Amygdala (tissue), 56 donors: Measurements from ENCODE around the gene PCYOX1L.

ENCODE experiments used
- DNase-seq, 56 donors: peaks; one replicate each; lab custom pipeline; 2025; lab: John Stamatoyannopoulos, UW

Gene PCYOX1L

DNA sequence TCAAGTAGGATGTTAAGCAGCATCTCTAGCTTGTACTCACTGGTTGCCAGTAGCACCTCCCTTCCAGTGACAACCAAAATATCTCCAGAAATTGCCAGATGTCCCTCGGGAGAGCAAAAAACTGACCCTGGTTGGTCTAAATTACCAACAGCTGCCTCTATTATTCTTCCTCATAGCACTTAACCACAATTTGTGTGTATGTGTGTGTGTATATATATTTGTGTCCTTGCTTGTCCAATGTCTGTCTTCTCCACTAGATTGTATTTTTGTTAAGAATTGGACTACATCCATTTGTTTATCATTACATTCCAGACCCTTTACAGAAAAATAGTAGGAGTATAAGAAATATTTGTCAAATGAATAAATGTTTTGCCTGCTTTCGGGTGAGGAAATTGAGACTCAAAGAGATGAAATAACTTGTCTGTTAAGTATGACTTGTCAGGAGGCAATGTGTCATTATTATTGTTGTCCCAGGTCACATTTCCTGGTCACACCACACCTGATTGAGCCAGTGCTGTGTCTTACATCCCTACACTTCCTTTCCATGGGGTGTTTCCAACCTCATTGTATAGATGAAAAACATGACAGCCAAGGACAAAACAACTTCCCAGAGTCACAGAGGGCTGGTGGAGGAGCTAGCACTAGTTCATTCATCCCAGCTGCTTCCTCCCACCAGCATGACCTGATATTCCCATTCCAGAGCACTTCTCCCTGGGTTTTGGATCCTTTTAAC is 24.0 kb upstream of the PCYOX1L start:
- no peak for DNase-seq

DNA sequence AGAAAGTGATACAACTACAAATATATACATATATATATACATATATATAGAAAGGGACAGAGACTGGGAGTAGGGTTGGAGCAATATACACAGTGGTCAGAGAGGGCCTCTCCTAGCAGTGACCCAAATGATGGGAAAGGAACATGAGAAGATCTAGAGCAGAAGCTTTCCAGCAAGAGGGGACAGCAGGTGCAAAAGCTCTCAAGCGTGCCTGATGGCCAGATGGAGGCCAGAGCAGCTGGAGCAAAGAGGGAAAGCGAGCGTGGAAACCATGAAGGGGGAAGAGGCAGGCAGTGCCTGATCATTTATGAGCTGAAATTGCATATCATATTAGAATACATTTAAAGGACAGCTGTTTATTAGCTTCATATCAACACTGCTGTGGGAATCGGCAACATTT is 20.1 kb upstream of the PCYOX1L start:
- DNase-seq = no peak

DNA sequence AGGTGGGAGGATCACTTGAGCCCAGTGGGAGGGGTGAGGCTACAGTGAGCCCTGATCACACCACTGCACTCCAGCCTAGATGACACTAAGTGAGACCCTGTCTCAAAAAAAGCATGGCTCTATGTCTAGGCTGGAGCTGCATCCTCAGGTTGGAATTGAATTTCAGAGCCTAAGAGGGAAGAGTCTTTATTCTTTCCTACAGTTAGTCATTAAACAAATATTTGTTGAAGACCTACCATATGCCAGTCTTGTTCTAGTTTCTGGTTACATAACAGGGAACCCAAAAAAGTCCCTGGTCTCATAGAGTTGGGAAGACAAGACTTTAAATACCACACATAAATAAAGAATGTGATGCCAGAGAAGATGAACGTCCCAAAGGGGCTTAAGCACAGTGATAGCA is 19.5 kb upstream of the PCYOX1L start:
- no peak for DNase-seq

DNA sequence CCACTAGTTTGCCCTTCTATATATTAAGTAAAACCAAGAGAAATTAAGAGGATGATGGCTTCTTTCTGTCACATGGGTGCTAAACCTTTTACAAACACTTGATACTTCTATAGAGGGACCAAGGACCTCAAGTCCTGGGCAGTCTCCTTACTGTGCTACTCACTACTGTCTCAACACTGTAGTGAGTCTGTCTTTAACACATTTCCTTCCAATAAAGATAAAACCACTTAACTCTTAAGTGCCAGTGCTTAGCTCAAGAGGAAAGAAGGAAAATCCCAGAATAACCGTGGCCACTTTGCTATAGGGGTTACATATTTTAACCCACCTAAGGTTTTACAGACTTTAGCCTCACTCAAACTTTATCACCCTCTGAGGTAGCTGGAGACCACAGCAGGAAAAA is 16.9 kb upstream of the PCYOX1L start:
- no peak for DNase-seq

DNA sequence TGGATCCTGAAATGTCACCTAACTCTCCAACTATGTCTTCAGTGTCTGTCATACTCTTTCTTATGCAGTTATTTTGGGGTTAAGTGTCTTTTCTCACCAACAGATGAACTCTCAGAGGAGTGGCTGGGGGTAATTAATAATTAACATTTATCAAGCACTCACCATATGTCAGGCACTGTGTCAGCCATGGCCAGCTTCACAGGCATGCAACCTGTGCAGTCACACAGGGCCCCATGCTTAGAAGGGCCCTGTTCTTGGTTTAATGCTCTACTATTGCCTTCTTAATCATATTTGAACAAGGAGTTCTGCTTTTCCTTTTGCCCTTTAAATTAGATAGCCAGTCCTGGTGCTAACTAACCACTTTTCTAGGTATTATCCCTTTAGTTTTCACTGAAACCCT is 16.0 kb upstream of the PCYOX1L start:
- no peak for DNase-seq

DNA sequence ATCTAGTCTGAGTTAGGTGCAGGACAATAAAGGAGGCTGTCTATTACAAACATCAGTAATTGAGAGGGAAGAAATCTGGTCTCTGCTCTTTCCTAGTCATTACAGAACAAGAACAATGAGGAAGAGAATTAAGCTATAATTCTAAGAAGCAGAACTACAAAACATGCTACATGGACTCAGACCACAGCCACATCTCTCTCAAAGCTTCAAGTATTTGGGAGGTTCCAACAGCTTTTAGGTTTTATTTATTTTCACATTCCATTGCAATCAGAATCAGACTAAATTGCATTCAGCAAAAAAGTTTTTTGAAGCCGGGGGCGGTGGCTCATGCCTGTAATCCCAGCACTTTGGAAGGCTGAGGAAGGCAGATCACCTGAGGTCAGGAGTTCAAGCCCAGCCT is 13.7 kb upstream of the PCYOX1L start:
- no peak for DNase-seq

DNA sequence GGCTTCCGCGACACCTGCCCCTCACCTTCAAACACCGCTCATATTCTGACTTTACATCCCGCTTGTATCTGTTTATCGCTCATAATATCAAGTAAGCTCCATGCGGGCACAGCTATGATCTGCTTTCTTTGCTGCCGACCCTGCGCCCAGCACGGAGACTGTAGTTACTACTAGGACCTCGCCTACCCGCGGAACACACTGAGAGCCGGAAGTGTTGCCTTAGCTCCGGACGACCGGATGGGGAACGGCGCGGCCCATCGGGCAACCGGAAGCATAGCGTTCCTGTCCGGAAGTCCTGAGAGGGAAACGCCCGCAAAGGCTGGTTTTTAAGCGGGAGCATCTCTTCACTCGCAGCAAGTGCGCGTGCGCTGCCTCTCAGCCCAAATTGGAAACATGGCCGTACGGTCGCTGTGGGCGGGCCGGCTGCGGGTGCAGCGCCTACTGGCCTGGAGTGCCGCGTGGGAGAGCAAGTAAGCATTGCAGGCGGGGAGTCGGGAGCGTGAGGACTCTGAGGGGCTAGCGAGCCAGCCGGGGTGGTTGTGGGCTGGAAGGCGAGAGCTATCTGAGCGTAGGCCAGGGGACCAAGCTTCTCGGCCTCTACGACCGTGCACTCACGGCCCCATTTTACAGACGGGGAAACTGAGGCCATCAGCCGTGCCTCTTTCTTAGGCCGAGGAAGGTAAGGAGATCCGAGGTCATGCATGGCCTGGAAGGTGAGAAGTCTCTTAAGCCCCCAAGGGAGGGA is 12.5 kb upstream of the PCYOX1L start, which contains the start of gene GRPEL2:
Gene GRPEL2 (plus strand): TSS at position 353 of the 745 bp plus-strand sequence. CDS start 41 bp downstream, at position 394.
- DNase-seq = peak; percentile 50 to 98 (median 92)

DNA sequence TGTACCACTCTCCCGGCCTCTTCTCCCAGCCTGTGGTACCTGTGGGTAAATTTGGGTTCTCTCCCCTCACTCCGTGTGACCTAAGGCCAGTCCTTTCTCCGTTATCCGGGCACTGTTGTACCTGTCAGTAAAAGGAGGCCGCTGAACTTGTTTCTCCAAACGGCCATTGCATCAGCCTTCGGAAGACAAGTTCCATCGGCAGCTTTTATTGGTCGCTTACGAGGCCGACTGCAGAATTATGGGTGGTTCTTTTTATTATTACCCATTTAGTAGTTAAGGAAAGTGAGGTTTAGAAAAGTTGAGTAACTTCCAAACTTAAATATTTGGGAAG is 12.0 kb upstream of the PCYOX1L start:
- DNase-seq = no peak

DNA sequence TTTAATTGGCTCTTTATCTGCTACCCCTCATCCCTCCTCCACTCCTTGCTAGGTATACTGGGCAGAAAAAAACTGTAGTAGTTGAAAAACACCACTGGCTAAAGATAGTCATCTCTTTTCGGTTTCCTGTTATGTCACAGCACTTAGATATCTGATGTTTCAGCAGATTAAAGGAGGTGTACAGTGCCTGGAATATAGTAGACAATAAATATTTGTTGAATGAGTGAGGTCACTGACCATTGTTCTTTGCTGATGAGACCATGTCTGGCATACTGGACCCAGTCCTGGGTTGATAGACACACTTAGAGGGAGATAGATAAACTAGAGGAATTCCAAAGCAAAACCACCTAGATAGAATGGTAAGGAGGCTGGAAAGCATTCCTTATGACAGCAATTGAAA is 9.3 kb upstream of the PCYOX1L start:
- no peak for DNase-seq

DNA sequence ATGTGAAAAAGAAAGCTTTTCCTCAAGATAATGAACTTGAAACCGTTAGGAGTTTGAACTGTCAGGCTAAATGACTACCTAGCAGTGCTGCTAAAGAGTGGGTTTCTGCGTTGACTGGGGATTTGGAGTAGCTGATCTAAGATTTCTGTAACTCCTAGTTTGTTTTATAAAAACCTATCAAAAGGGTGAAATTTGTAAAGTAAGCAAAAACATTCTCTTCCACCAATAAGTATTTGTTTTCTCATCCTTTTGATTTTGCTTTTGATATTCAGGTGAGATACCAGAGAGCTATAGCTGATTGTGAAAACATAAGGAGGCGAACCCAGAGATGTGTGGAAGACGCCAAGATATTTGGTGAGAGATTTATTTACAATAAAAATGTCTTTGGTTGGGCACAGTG is 8.5 kb upstream of the PCYOX1L start:
- DNase-seq = no peak

DNA sequence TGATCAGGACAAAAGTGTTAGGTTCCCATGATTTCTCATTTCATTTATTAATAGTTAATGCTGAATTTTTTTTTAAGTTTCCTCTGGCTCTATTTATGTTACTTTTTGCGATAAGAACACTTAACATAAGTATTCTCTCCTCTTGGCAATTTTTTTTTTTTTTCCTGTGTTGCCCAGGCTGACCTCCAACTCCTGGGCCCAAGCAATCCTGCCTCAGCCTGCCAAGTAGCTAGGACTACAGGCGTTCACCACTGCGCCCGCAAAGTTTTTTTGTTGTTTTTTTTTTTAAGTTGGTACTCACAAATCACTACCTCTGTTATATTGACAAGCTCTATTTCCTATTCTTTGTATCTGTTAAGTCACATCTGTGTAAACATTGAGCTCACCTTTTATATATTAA is 5.7 kb upstream of the PCYOX1L start:
- DNase-seq = no peak

DNA sequence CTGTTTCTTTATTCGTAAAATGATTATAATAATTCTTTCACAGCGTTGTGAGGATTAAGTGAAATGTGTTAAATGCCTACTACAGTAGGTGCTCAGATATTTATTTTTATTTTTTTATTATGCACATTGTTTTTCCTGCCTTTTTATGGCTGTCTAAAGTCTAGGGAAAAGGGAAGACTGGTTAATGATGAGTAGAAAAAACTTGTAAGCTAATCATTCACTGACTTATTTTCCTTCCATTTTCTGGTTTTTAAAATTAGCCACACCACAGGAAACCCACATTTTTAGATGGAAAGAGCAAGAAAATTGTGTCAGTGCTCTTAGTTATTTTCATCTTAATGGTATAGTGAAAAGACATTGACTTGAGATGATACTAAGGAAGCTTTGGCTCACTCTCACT is 3.9 kb upstream of the PCYOX1L start:
- no peak for DNase-seq

DNA sequence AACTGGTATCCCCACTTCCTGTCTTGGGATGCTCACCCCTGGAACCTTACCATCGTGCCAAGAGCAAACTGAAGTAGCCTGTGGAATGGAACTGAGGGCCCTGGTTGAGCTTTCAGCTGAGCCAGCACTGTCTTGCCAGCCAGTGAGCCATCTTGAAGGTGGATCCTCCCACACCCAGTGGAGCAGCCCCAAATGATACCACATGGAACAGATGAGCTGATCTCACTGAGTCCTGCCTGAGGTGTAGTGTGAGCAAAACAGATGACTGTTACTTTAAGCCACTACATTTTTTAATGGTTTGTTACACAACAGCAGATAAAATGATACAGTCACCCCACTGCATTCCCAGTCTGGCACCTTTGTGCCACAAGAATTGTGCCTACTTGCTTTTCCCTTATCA is 2.2 kb upstream of the PCYOX1L start:
- DNase-seq = no peak

DNA sequence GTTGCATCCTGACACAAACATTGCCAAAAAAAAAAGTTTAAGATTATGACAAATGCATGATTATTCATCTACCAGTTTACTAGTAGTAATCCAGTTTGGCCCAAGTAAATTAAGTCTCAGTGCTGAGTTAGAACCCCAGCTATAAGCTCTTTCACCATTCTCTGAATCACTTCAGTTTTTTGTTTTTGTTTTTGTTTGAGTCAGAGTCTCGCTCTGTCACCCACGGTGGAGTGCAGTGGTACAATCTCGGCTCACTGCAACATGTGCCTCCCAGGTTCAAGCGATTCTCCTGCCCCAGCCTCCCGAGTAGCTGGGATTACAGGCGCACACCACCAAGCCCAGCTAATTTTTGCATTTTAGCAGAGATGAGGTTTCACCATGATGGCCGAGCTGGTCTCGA is 1.5 kb upstream of the PCYOX1L start:
- DNase-seq = no peak

DNA sequence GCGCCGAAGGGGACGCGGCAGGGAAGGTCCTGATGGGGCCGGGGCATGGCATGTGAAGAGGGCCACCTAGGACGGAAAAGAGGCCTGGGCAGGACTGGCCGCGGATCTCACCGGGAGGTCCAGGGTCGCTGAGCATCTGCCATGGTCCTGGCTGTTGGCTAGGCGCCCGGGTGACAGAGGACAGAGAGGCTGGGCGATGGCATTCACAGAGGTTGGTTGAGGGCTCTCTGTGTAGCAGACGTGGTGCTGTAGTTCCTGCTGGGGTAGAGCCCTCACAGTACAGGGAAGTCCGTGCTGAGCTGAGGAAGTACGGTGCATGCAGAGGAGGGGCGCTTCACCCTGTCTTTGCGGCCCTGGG is 427 bp downstream of the PCYOX1L start:
- peak in 31 of 56 donors; percentile 21 to 70 (median 53) for DNase-seq

DNA sequence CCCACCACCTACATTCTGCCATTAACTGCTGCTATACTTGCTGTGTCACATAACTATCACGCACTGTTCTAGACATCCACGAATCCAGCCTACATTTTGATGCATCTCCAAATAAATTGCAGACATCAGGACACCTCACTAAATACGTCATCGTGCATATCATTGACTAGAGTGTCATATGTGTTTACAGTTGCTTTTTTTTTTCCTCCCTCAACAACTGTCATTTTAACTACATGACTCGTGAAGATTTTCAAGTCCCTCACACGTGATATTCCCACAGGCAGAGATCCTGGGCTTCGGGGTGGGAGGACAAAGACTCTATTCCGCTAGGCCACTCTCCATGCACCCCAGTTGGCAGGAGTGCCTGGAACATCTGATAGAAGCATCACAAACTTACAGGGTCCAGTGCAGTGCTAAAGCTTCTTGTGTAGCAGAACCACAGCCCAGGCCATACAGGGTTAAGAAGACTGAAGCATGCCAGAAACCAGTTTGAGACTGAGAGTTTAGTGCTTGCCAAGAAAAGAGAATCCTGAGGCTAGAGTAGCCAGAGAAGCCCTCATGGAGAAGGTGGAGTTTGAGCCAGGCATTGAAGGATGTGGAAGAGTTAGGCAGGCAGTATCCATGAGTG is 1.1 kb downstream of the PCYOX1L start:
- peak in 5 of 56 donors; percentile 3 to 32 (median 22) for DNase-seq

DNA sequence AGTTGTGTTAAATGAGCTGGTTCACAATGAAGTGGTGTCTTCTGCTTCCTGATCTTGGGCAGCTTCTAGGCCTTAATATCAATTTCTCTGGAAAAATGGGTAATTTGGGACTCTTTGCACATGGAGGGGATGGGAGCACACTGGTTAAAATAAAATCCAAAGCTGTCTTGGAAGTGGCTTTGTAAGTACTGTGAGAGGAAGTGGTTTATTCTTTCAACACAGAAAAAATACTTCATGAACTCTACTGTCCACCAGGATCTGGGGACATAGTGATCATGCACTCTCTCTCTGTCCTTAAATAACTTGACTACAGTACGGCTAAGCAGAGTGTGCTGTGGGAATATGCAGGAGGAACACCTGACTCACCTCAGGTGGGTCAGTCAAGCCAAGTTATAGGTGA is 2.4 kb downstream of the PCYOX1L start:
- no peak for DNase-seq

DNA sequence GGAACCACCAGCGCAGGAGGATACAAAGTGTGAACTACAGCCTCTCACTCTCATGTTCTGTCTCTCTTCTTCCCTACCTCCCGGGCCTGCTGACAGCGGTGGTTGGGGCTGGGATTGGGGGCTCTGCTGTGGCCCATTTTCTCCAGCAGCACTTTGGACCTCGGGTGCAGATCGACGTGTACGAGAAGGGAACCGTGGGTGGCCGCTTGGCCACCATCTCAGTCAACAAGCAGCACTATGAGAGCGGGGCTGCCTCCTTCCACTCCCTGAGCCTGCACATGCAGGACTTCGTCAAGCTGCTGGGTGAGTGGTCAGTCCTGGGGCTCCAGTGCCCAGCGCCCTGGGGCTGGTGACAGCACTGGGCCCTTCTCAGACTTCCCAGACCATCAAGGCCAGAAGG is 4.7 kb downstream of the PCYOX1L start:
- DNase-seq = no peak

DNA sequence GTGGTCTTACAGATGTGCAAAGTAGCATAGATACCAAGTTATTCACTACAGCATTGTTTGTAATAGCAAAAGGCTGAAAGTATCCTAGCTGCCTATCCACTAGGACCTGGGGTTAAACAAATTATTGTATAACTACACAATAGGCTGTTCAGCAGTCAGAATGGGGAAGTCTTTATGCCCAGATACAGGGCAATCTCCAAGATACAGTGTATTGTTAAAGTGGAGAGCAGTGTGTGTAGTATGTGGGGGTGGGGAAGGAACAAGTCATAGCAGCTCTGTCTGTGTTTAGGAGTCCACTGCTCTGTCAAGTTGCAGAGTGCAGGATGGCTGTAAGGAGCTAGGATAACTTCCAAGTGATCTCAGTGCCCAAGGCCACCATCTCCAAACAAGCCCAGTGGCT is 5.5 kb downstream of the PCYOX1L start:
- DNase-seq = no peak

DNA sequence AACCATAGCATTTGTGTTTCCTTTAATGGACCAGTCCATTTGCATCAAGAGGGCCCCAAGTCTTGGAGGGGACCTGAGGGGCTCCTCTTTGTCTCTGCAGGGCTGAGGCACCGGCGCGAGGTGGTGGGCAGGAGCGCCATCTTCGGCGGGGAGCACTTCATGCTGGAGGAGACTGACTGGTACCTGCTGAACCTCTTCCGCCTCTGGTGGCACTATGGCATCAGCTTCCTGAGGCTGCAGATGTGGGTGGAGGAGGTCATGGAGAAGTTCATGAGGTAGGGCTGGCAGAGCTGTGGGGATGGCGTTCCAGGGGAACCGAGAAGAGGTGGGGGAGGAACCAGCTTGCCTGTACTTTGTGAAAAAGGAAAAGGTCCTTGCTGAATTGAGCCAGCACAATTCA is 6.1 kb downstream of the PCYOX1L start:
- DNase-seq = no peak

DNA sequence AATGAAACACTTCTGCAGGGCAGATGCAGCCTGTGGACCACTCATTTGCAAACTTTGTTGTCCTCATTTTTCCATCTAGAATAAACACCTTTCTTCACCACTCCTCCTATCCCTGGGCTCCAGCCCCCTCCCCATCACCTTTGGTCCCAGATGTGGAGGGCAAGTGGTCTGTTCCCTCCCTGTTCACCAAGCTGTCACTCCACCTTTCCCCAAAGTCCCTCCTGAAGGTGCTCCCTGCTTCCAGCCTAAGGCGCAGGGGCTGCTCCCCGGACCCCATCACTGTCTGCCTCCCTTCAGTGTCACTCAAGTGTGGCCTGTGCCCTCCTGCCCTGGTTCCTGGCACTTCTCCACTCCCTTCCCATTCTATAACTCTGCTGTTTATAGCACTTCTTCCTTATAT is 6.9 kb downstream of the PCYOX1L start:
- DNase-seq = no peak

DNA sequence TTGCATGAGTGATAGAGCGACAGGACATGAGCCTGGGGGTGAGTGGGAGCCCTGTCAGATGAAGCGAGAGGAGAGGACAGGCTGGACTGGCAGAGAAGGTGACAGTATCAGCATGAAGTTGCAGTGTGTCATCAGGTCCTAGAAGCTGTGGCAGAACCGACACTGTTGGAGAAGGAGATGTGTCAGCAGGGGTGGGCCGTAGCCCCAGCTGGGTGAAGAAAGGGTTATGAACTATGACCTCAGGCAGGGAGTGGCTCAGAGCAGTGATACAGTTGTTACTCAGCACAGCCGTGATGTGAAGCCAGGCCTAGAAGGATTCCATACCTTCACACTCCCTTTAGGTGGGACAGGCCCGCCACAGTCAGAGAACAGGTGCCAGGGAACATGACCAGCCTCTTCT is 7.6 kb downstream of the PCYOX1L start:
- DNase-seq = no peak
